GM12801 (cell line): ENCODE data around the gene CTRB2.

Experiments
- CTCF ChIP-seq: IDR thresholded peaks from one replicate; pipeline ENCODE4 v1.5.1; 2011; ENCODE audit warnings: control low read depth; ENCODE audit not compliant: insufficient read length; ENCODE audit errors: extremely low read depth

Gene CTRB2

GRCh38 chr16:75238132-75238852 lies 31.3 kb upstream of the CTRB2 start:
- TF ChIP-seq CTCF = no peak

DNA sequence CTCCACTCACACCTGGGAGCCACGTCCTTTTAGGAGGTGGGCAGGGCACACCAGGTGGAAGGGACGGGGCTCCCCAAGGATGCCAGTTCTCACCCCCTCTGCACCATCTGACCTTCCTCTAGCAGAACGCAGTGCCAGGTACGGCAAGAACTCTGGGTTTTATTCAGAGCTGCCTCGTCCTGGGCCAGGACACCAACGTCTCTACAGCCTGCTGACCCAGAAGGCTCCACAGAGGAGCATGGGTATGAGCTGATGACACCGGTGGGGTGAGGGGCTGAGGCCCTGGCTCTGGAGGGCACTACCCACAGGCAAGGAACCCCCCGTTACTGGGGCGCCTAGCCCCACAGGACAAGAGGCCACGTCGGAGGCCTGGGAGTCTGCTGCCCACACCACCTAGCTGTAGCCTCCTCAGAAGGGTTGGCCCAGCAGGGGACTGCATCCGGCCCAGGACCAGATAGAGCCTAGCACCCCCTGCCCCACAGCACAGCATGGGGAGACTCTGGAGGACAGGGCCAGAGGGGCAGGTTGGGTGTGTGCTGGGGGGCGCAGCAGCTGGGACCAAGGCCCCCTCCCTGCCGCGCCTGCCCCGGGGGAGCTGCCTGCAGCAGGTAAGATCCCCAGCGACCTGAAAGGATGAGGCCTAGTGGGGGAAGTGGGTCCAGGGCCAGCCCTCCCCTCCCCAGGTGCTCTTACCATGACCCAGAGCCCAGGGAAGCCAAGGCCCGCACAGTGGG lies 30.6 kb upstream of the CTRB2 start:
- TF ChIP-seq CTCF = no peak

GRCh38 chr16:75236736-75237397 lies 29.9 kb upstream of the CTRB2 start:
- TF ChIP-seq CTCF = no peak

GRCh38 chr16:75236232-75236631 lies 29.3 kb upstream of the CTRB2 start:
- no peak for TF ChIP-seq CTCF

DNA sequence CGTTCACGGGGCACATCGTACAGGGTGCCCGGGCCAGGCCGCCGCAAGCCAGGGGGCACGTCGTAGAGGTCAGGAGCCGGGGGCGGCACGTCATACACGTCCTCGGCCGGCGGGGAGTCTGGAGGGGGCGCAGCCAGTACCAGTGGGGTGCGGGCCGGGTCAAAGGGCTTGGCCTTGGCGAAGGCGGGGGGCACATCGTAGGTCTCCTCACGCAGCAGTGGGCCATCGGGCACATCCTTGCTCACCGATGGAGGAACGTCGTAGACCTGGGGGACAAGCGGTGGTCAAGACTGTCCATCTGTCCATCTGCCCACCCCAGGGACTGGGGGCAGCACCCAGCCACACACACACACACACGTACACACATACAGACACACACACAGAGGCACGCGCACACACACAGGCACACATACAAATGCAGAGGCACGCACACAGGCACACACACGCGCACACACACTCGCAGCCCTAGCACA lies 28.8 kb upstream of the CTRB2 start:
- TF ChIP-seq CTCF = no peak

DNA sequence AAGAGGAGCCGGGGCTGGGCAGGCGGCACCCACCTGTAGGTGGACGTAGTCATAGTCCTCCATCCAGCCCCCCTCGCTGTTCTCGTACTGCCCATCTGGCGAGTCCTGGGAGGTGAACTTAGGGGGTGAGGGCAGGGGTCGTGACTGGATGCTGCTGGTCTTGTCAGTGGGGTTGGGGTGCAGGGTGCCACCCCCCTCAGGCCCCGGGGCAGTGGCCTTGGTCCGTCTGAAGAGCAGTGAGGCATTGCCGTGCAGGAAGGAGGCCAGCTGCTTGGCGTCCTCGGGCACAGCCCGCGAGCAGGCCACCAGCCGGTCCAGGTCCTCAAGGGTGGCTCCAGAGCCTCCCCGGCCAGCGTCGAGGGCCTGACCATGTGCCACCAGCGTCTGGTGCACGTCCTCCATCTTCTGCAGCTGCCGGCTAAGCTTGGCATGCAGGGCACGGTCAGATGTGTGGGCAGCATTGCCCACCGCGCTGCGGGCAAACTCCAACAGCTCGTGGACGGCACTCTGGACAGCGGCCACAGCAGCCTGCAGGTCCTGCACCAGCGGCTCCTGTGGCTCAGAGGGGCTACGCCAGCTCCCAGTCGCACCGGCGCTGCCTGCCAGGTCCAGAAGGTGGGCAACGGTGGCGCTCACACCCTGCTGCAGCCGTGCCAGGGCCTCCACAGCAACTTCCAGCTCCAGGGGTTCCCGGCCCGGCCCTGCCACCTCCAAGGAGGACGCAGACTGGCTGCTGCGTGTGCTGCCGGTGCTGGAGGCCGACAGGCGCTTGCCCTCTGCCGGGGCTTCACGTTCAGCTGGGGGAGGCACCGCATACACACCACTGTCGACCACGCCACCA lies 28.1 kb upstream of the CTRB2 start:
- no peak for TF ChIP-seq CTCF

DNA sequence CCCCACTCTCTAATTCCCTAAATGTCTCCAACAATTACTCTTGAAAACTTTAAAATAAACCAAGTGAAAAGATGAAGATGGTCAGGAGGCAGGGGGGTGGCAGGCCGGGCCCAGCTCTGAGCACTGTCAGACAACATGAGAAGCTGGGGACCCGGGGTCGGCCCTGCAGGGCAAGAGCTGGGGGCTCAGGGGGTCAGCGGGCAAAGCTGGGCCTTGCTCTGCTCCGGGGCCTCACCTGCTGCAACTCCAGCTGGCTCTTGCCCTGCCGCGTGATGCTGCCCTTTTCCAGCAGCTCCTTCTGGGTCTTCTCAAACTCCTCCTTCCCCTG lies 26.6 kb upstream of the CTRB2 start:
- no peak for TF ChIP-seq CTCF
